ENCODE results near the gene CD1C. TPM values are rescaled to one million over a fixed set of nuclear protein-coding genes. Genes with fewer than 3 reads are reported as not detected.

Gene CD1C
- total RNA-seq, 3 donors from 2014 or later, result 0.66 to 2.5 (median 2.1) TPM

- no peak for DNase-seq (ENCODE audit: low spot score in 2 of 2)
- intact Hi-C loops (cut with DNase I; ENCODE audit: low total_unique reads), result no loop called here
- TF ChIP-seq POLR2AphosphoS5 (IDR thresholded peaks at IDR 0.05), result no peak
- no peak for TF ChIP-seq CTCF (IDR thresholded peaks at IDR 0.05)
- no peak for TF ChIP-seq POLR2A (IDR thresholded peaks at IDR 0.05)
- Histone ChIP-seq H3K27ac (no peak overlapping the region), H3K4me3 (no peak overlapping the region), H3K36me3 (no peaks in the 10 kb centered on the region), H3K9me3 (peaks cover 6 to 8% of the 10 kb centered on the region in 2 donors), H3K4me1 (no peaks in the 10 kb centered on the region), H3K27me3 (no peaks in the 10 kb centered on the region)
These were observed 34.1 kb downstream of the CD1C start for GRCh38 chr1:158323866-158324265.

DNA sequence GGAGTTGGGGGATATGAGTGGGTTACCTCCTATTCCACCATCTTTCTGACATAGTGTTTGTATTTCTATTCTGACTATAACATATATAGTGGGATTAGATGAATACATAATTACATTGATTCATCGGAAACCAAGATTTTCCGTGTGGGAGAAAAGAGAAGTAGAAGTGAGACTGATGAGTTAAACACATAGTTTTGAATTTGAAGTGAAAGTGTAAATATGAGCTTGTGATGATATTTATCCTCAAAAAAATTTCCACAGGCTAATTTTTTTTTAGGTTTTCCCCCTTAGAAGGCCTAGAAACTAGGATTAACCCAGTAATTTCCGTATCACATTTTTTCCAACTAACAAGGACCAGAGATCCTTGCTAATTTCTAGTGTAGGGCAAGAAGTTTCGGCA, 34.7 kb downstream of the CD1C start:
- H3K4me3 ChIP-seq, result no peak overlapping the region
- H3K4me1 ChIP-seq, result no peaks in the 10 kb centered on the region
- TF ChIP-seq POLR2A (IDR thresholded peaks at IDR 0.05) (no peak), CTCF (IDR thresholded peaks at IDR 0.05) (no peak), POLR2AphosphoS5 (IDR thresholded peaks at IDR 0.05) (no peak)
- no peaks in the 10 kb centered on the region for H3K36me3 ChIP-seq
- no peaks in the 10 kb centered on the region for H3K27me3 ChIP-seq
- intact Hi-C loops (cut with DNase I; ENCODE audit: low total_unique reads), result no loop called here
- no peak overlapping the region for H3K27ac ChIP-seq
- no peak for DNase-seq (ENCODE audit: low spot score in 2 of 2)
- peaks cover 6 to 8% of the 10 kb centered on the region in 2 donors for H3K9me3 ChIP-seq

DNA sequence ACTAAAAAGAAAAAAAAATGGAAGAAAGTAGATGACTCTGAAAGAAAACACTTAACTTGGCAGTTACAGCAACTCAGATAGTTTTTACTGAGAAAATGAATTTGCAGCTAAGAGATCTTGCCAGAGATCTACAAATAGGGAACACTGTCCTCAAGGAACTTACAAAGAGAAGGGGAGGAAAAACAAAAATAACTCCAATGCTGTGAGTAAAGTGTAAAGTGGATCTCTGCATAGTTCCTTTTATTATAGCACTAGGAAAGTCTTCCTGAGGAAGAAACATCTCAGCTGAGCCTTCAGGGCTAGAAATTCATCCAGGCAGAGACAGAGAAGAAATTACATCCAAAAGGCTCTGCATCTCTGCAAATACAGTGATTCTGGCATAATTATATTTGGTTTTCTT, 37.8 kb downstream of the CD1C start:
- Histone ChIP-seq H3K9me3 (peaks cover 6 to 8% of the 10 kb centered on the region in 2 donors), H3K36me3 (no peaks in the 10 kb centered on the region), H3K27me3 (no peaks in the 10 kb centered on the region), H3K4me3 (no peak overlapping the region), H3K4me1 (no peaks in the 10 kb centered on the region), H3K27ac (no peak overlapping the region)
- TF ChIP-seq CTCF (IDR thresholded peaks at IDR 0.05), result no peak
- TF ChIP-seq POLR2A (IDR thresholded peaks at IDR 0.05), result no peak
- TF ChIP-seq POLR2AphosphoS5 (IDR thresholded peaks at IDR 0.05), result no peak
- intact Hi-C loops (cut with DNase I; ENCODE audit: low total_unique reads), result no loop called here
- no peak for DNase-seq (ENCODE audit: low spot score in 2 of 2)

- Histone ChIP-seq H3K27ac (no peak overlapping the region), H3K4me3 (no peak overlapping the region), H3K9me3 (peaks cover 0 to 6% of the 10 kb centered on the region in 2 donors), H3K36me3 (no peaks in the 10 kb centered on the region), H3K27me3 (no peaks in the 10 kb centered on the region), H3K4me1 (no peaks in the 10 kb centered on the region)
- no peak for DNase-seq (ENCODE audit: low spot score in 2 of 2)
- intact Hi-C loops (cut with DNase I; ENCODE audit: low total_unique reads), result no loop called here
- no peak for TF ChIP-seq CTCF (IDR thresholded peaks at IDR 0.05)
- TF ChIP-seq POLR2AphosphoS5 (IDR thresholded peaks at IDR 0.05), result no peak
- TF ChIP-seq POLR2A (IDR thresholded peaks at IDR 0.05), result no peak
These were observed 38.7 kb downstream of the CD1C start for GRCh38 chr1:158328426-158328825.

- no peaks in the 10 kb centered on the region for H3K4me1 ChIP-seq
- DNase-seq (ENCODE audit: low spot score in 2 of 2), result no peak
- H3K4me3 ChIP-seq, result no peak overlapping the region
- no peak overlapping the region for H3K27ac ChIP-seq
- intact Hi-C loops (cut with DNase I; ENCODE audit: low total_unique reads), result no loop called here
- H3K9me3 ChIP-seq, result no peaks in the 10 kb centered on the region
- H3K36me3 ChIP-seq, result no peaks in the 10 kb centered on the region
- H3K27me3 ChIP-seq, result no peaks in the 10 kb centered on the region
- TF ChIP-seq CTCF (IDR thresholded peaks at IDR 0.05) (no peak), POLR2AphosphoS5 (IDR thresholded peaks at IDR 0.05) (no peak), POLR2A (IDR thresholded peaks at IDR 0.05) (no peak)
These were observed 39.6 kb downstream of the CD1C start for GRCh38 chr1:158329300-158329699.
